Common myeloid progenitor, CD34-positive (primary cell): ENCODE results near the gene PLAU.

ENCODE experiments used
- CTCF ChIA-PET: fragments of 350-600 bp; sonication (Branson Sonifier 250); formaldehyde crosslinking; loops from one replicate; lab custom pipeline; 2021; ENCODE audit warnings: antibody characterized with exemption; lab: Charles Lee
- POLR2A ChIA-PET: fragments of 350-600 bp; sonication (Branson Sonifier 250); formaldehyde crosslinking; loops from one replicate; lab custom pipeline; 2021; ENCODE audit warnings: antibody characterized with exemption; lab: Charles Lee
- DNase-seq, 3 donors: peaks; one replicate each; pipeline versions ENCODE4 v3.0.0 to v3.0.0-alpha.2; 2013
- H3K27ac ChIP-seq, 2 experiments: 1 replicate in 1 of 2; 2 replicates in 1 of 2; pipeline ENCODE4 v1.7.0; 2013; ENCODE audit warnings: inconsistent platforms in 2 of 2, low read length in 2 of 2, mild to moderate bottlenecking in 2 of 2, low read depth in 1 of 2, moderate library complexity in 1 of 2; ENCODE audit not compliant: severe bottlenecking in 2 of 2, insufficient read depth in 1 of 2, poor library complexity in 1 of 2
- H3K27me3 ChIP-seq, 5 experiments: replicated peaks in 2 of 5; 1 replicate in 3 of 5; 2 replicates in 2 of 5; pipeline versions ENCODE4 v1.6.1 to v1.7.0; 2013; ENCODE audit warnings: low read length in 4 of 5, mild to moderate bottlenecking in 2 of 5, moderate library complexity in 2 of 5, inconsistent platforms in 1 of 5; ENCODE audit not compliant: insufficient read depth in 5 of 5, control insufficient read depth in 4 of 5
- H3K36me3 ChIP-seq, 4 experiments: 1 replicate in 2 of 4; 2 replicates in 2 of 4; pipeline versions ENCODE4 v1.6.1 to v1.7.0; 2013; ENCODE audit warnings: low read length in 3 of 4, control low read depth in 1 of 4, mild to moderate bottlenecking in 1 of 4; ENCODE audit not compliant: control insufficient read depth in 4 of 4, insufficient read depth in 4 of 4
- H3K4me1 ChIP-seq, 4 experiments: 1 replicate in 3 of 4; 2 replicates in 1 of 4; pipeline versions ENCODE4 v1.6.1 to v1.7.1; 2013; ENCODE audit warnings: low read length in 3 of 4, mild to moderate bottlenecking in 3 of 4, control low read depth in 1 of 4, inconsistent platforms in 1 of 4, moderate library complexity in 1 of 4; ENCODE audit not compliant: control insufficient read depth in 4 of 4, insufficient read depth in 4 of 4; ENCODE audit errors: control extremely low read depth in 1 of 4
- H3K4me3 ChIP-seq, 7 experiments: 1 replicate in 4 of 7; 2 replicates in 3 of 7; pipeline versions ENCODE4 v1.5.1 to v1.7.0; 2013; ENCODE audit warnings: mild to moderate bottlenecking in 7 of 7, low read length in 6 of 7, moderate library complexity in 6 of 7, inconsistent platforms in 2 of 7, low read depth in 2 of 7, control low read depth in 1 of 7; ENCODE audit not compliant: insufficient read depth in 4 of 7, control insufficient read depth in 1 of 7; ENCODE audit errors: extremely low read depth in 1 of 7
- H3K9me3 ChIP-seq, 5 experiments: 1 replicate in 4 of 5; 2 replicates in 1 of 5; pipeline versions ENCODE4 v1.6.1 to v1.7.1; 2013; ENCODE audit warnings: low read length in 4 of 5, mild to moderate bottlenecking in 2 of 5, inconsistent platforms in 1 of 5, low read depth in 1 of 5, moderate library complexity in 1 of 5; ENCODE audit not compliant: control insufficient read depth in 4 of 5, insufficient read depth in 2 of 5; ENCODE audit errors: control extremely low read depth in 1 of 5
- WGBS: methylation state at CpG from one replicate; pipeline ENCODE4 v1.1.5; 2013; ENCODE audit not compliant: insufficient coverage; 5-methylcytosine and 5-hydroxymethylcytosine counted together

PLAU gene

DNA sequence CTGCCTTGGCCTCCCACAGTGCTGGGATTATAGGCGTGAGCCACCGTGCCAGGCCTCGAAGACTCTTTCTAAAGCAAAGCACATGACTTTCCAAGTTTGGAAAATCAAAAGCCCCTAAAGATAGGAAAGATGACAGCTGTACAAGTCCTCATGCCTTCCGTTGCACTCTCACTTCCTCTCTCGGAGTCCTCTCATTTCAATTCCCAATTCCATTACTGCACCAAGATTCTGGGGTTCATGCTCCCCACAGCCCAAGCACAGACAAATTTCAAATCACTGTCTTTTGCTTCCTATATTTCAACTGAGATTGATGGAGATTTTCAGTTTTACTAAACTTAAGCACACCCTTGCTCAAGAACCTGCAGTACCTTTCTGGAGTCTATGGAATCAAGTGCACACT lies 10.9 kb upstream of the PLAU start:
- Histone ChIP-seq H3K4me1 (peaks cover 5 to 38% (median 7%) of the 10 kb centered on the region in 4 experiments), H3K27ac (no peak overlapping the region), H3K36me3 (no peaks in the 10 kb centered on the region), H3K4me3 (no peak overlapping the region), H3K9me3 (no peaks in the 10 kb centered on the region), H3K27me3 (no peaks in the 10 kb centered on the region)
- ChIA-PET CTCF (interaction anchor here (0.6 to 27.2 kb wide), 6 partner anchors 7 to 173 kb away, joined by 3 to 590 read pairs (median 12); no protein-coding TSS in a partner anchor), POLR2A (no interaction called here)
- 90% methylated on average over 5 of the region's 5 CpGs for WGBS
- no peak for DNase-seq

- Histone ChIP-seq H3K4me3 (no peak overlapping the region), H3K9me3 (no peaks in the 10 kb centered on the region), H3K4me1 (peaks cover 6 to 48% (median 9%) of the 10 kb centered on the region in 4 experiments), H3K27ac (no peak overlapping the region), H3K27me3 (no peaks in the 10 kb centered on the region), H3K36me3 (no peaks in the 10 kb centered on the region)
- WGBS: 91% methylated on average over 5 of the region's 6 CpGs
- POLR2A ChIA-PET: no interaction called here
- no peak for DNase-seq
- CTCF ChIA-PET: interaction anchor here (4.4 to 27.2 kb wide), 3 partner anchors 13 to 35 kb away, joined by 17 to 590 read pairs (median 63); no protein-coding TSS in a partner anchor
Observed at GRCh38 chr10:73901261-73901660, 9.7 kb upstream of the PLAU start.

- H3K4me3 ChIP-seq: no peak overlapping the region
- CTCF ChIA-PET: interaction anchor here (0.9 to 27.2 kb wide), 4 partner anchors 14 to 40 kb away, joined by 3 to 590 read pairs (median 33); no protein-coding TSS in a partner anchor
- H3K36me3 ChIP-seq: no peaks in the 10 kb centered on the region
Observed at GRCh38 chr10:73902351-73902750, 8.6 kb upstream of the PLAU start.

GRCh38 chr10:73905256-73906020 lies 5.5 kb upstream of the PLAU start:
- ChIA-PET CTCF (interaction anchor here (0.9 to 2.0 kb wide), 5 partner anchors 17 to 174 kb away, joined by 3 to 7 read pairs (median 4); no protein-coding TSS in a partner anchor), POLR2A (interaction anchor here (0.7 to 1.6 kb wide), 2 partner anchors 27 to 30 kb away, joined by 4 to 5 read pairs; no protein-coding TSS in a partner anchor)
- WGBS: 100% methylated on average over 3 of the region's 4 CpGs
- Histone ChIP-seq H3K4me3 (no peak overlapping the region), H3K4me1 (peaks cover 34 to 69% (median 39%) of the 10 kb centered on the region in 4 experiments), H3K36me3 (no peaks in the 10 kb centered on the region), H3K27me3 (no peaks in the 10 kb centered on the region), H3K9me3 (no peaks in the 10 kb centered on the region), H3K27ac (no peak overlapping the region)
- no peak for DNase-seq

More at GRCh38 chr10:73902351-73902750, 8.6 kb upstream of the PLAU start:
- Histone ChIP-seq H3K4me1 (peaks cover 12 to 59% (median 19%) of the 10 kb centered on the region in 4 experiments), H3K9me3 (no peaks in the 10 kb centered on the region), H3K27me3 (no peaks in the 10 kb centered on the region), H3K27ac (no peak overlapping the region)
- DNase-seq: no peak
- POLR2A ChIA-PET: no interaction called here
- WGBS: 78% methylated on average over 1 of the region's 2 CpGs

DNA sequence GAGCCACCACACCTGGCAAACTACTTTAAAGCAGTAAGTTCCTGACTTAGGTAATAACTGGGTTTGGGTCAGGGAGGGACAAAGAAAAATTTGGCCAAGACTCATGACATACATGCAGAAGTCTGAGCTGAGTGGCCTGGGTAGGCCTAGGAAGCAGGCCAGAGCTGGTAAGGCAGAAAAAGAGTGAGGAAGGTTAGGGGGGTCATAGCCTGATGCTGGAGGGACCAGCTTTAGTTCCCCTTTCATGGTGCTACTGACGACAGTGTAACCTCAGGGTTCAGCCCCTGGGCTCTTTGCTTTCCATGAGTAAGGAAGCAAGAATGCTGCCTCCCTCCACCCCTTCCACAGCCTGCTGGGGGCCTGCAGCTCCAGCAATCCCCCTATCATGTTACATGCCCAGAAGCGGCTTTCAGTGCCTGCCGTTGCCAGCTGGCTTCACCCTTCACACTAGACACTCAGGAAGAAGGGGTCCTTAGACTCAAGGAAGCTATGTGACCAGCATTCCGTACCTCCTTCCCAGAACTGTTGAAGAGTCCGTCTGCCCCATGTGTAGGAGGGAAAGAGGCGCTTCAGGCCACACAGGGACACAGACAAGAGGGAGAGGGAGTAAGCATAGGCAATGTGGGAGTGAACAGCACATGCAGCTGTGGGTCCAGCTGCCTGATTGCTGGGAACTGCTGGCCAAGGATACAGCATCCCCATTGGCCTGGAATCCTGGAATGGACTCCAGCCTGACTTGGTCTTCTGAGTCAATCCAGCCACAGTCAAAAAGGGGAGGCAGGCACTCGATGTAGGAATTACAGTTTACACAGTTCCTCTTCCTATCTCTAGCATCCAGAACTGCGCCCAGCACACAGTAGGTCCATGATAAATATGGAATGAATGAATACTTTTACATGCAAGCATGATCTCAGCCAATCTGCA lies 4.1 kb upstream of the PLAU start:
- Histone ChIP-seq H3K9me3 (no peaks in the 10 kb centered on the region), H3K36me3 (no peaks in the 10 kb centered on the region), H3K4me3 (no peak overlapping the region), H3K27ac (no peak overlapping the region), H3K4me1 (peaks cover 35 to 68% (median 50%) of the 10 kb centered on the region in 4 experiments), H3K27me3 (no peaks in the 10 kb centered on the region)
- DNase-seq: peak; percentile 66 to 84 (median 80)
- 92% methylated on average over 4 of the region's 8 CpGs for WGBS
- ChIA-PET POLR2A (interaction anchor here (1.6 kb wide), 1 partner anchor 26 kb away, joined by 5 read pairs; no protein-coding TSS in a partner anchor), CTCF (interaction anchor here (0.6 to 2.4 kb wide), 11 partner anchors 8 to 173 kb away, joined by 3 to 7 read pairs (median 4); no protein-coding TSS in a partner anchor)

GRCh38 chr10:73907841-73908517 lies 3.0 kb upstream of the PLAU start:
- POLR2A ChIA-PET: no interaction called here

More at GRCh38 chr10:73907841-73908517, 3.0 kb upstream of the PLAU start:
- WGBS: 17% methylated on average over 3 of the region's 6 CpGs
- CTCF ChIA-PET: interaction anchor here (1.3 to 2.4 kb wide), 2 partner anchors 9 to 49 kb away, joined by 4 to 6 read pairs; no protein-coding TSS in a partner anchor
- Histone ChIP-seq H3K36me3 (peaks cover 0 to 6% (median 2%) of the 10 kb centered on the region in 4 experiments), H3K27ac (peak overlapping the region in 1 of 2 experiments; percentile 66), H3K27me3 (no peaks in the 10 kb centered on the region), H3K4me3 (peak overlapping the region in 4 of 7 experiments; percentile 34 to 58 (median 46)), H3K9me3 (no peaks in the 10 kb centered on the region), H3K4me1 (peaks cover 30 to 64% (median 53%) of the 10 kb centered on the region in 4 experiments)
- DNase-seq: peak in 2 of 3 donors; percentile 78 to 82
